ENCODE measurements around the gene ZNF628. TPM values are rescaled to one million over a fixed set of nuclear protein-coding genes. Genes with fewer than 3 reads are reported as not detected.

Gene ZNF628
- total RNA-seq, 1 donor from 2014 or later, result 12.7 TPM

DNA sequence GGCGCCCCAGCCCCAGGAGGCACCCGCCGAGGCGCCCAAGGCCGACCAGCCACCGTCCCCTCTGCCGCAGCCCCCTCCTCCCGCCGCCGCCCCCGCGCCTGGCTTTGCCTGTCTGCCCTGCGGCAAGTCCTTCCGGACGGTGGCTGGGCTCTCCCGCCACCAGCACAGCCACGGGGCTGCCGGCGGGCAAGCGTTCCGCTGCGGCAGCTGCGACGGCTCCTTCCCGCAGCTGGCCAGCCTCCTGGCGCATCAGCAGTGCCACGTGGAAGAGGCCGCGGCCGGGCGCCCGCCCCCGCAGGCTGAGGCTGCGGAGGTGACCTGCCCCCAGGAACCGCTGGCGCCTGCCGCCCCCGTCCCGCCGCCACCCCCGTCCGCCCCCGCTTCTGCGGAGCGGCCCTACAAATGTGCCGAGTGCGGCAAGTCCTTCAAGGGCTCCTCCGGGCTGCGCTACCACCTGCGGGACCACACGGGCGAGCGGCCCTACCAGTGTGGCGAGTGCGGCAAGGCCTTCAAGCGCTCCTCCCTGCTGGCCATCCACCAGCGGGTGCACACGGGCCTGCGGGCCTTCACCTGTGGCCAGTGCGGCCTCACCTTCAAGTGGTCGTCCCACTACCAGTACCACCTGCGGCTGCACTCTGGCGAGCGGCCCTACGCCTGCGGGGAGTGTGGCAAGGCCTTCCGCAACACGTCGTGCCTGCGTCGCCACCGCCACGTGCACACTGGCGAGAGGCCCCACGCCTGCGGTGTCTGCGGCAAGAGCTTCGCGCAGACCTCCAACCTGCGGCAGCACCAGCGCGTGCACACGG, 5.9 kb downstream of the ZNF628 start:
- Mint-ChIP-seq H3K36me3 (ENCODE audit: low read depth) (peaks cover 10% of the 10 kb centered on the region), H3K4me1 (peaks cover 33% of the 10 kb centered on the region), H3K4me3 (no peak overlapping the region), H3K9me3 (no peaks in the 10 kb centered on the region), H3K27ac (no peak overlapping the region), H3K27me3 (no peaks in the 10 kb centered on the region)
- ChIA-PET POLR2A (interaction anchor here (0.5 to 0.6 kb wide), 2 partner anchors 42 to 142 kb away, joined by 5 to 7 read pairs; partner anchors contain the start of gene ZNF784), CTCF (interaction anchor here (4.3 kb wide), 1 partner anchor 22 kb away, joined by 20 read pairs; no protein-coding TSS in a partner anchor)
- no peak for ATAC-seq (ENCODE audit: low read depth)
- no peak for DNase-seq
- intact Hi-C loops (cut with micrococcal nuclease), result no loop called here
- TF ChIP-seq, protein P1, sequence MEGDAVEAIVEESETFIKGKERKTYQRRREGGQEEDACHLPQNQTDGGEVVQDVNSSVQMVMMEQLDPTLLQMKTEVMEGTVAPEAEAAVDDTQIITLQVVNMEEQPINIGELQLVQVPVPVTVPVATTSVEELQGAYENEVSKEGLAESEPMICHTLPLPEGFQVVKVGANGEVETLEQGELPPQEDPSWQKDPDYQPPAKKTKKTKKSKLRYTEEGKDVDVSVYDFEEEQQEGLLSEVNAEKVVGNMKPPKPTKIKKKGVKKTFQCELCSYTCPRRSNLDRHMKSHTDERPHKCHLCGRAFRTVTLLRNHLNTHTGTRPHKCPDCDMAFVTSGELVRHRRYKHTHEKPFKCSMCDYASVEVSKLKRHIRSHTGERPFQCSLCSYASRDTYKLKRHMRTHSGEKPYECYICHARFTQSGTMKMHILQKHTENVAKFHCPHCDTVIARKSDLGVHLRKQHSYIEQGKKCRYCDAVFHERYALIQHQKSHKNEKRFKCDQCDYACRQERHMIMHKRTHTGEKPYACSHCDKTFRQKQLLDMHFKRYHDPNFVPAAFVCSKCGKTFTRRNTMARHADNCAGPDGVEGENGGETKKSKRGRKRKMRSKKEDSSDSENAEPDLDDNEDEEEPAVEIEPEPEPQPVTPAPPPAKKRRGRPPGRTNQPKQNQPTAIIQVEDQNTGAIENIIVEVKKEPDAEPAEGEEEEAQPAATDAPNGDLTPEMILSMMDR (IDR thresholded peaks at IDR 0.05), result no peak

DNA sequence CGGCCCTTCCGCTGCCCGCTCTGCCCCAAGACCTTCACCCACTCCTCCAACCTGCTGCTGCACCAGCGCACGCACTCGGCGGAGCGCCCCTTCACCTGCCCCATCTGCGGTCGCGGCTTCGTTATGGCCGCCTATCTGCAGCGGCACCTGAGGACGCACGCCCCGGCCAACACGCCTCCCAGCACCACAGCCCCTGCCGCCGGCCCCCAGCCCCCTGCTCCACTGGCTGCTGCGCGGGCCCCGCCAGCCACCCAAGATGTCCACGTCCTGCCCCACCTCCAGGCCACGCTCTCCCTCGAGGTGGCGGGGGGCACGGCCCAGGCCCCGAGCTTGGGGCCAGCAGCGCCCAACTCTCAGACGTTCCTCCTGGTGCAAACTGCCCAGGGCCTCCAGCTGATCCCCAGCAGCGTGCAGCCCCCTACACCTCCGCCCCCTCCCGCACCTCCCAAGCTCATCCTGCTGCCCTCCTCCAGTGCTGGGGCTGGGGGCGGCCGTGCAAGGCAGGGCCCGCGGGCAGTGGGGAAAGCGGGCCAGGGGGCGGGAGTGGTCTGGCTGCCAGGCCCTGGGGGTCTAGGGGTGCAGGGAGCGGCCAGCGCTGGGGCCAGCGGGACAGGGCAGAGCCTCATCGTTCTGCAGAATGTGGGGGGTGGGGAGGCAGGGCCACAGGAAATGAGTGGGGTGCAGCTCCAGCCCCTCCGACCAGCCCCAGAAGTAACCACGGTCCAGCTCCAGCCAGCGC, 6.7 kb downstream of the ZNF628 start:
- no peak for ATAC-seq (ENCODE audit: low read depth)
- no peak overlapping the region for H3K4me3 Mint-ChIP-seq
- intact Hi-C loops (cut with micrococcal nuclease), result no loop called here
- peaks cover 10% of the 10 kb centered on the region for H3K36me3 Mint-ChIP-seq (ENCODE audit: low read depth)
- peaks cover 27% of the 10 kb centered on the region for H3K4me1 Mint-ChIP-seq
- TF ChIP-seq, protein P1 (IDR thresholded peaks at IDR 0.05), result no peak
- H3K27ac Mint-ChIP-seq, result no peak overlapping the region
- no peaks in the 10 kb centered on the region for H3K27me3 Mint-ChIP-seq
- POLR2A ChIA-PET, result interaction anchor here (0.5 to 0.6 kb wide), 2 partner anchors 41 to 141 kb away, joined by 5 to 7 read pairs; partner anchors contain the start of gene ZNF784
- H3K9me3 Mint-ChIP-seq, result no peaks in the 10 kb centered on the region
- DNase-seq, result no peak
- CTCF ChIA-PET, result interaction anchor here (4.3 kb wide), 1 partner anchor 21 kb away, joined by 20 read pairs; no protein-coding TSS in a partner anchor

DNA sequence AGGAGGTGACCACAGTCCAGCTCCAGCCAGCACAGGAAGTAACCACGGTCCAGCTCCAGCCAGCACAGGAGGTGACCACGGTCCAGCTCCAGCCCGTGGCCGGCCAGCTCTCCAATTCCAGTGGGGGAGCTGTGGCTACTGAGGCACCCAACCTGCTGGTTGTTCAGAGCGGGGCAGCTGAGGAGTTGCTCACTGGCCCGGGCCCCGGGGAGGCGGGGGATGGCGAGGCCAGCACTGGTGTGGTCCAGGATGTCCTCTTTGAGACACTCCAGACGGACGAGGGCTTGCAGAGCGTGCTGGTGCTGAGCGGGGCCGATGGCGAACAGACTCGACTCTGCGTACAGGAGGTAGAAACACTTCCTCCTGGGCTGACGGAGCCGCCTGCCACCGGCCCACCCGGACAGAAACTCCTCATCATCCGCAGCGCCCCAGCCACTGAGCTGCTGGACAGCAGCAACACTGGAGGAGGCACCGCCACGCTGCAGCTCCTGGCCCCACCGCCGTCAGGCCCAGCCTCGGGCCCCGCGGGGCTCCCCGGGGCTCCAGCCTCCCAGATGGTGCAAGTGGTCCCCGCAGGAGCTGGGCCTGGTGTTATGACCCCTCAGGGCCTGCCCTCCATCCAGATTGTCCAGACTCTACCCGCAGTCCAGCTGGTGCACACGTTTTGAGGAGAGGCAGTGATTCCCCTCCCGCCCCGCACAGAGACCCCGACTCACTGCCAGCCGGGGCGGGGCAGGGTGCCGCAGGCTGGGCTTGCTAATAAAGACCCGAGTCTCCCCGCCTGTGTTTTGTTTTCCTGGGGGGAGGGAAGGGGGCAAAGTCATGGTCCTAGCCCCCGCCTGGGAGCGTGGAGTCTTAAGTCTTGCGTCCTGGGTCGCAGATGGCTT, 7.5 kb downstream of the ZNF628 start:
- Mint-ChIP-seq H3K27ac (no peak overlapping the region), H3K4me3 (peak overlapping the region; percentile 82), H3K27me3 (no peaks in the 10 kb centered on the region), H3K4me1 (peaks cover 21% of the 10 kb centered on the region), H3K36me3 (ENCODE audit: low read depth) (peaks cover 10% of the 10 kb centered on the region), H3K9me3 (no peaks in the 10 kb centered on the region)
- ChIA-PET CTCF (interaction anchor here (0.8 to 4.3 kb wide), 2 partner anchors 20 to 342 kb away, joined by 3 to 20 read pairs; no protein-coding TSS in a partner anchor), POLR2A (interaction anchor here (0.9 to 4.1 kb wide), 5 partner anchors 7 to 230 kb away, joined by 3 to 42 read pairs (median 3); partner anchors contain the start of genes ISOC2, ZNF628 and ZNF865)
- TF ChIP-seq, protein P1 (IDR thresholded peaks at IDR 0.05), result no peak
- ATAC-seq (ENCODE audit: low read depth) (no peak), DNase-seq (no peak)
- intact Hi-C loops (cut with micrococcal nuclease), result loop anchor here (2.0 kb wide), 1 partner anchor 19 kb away; no protein-coding TSS in a partner anchor

DNA sequence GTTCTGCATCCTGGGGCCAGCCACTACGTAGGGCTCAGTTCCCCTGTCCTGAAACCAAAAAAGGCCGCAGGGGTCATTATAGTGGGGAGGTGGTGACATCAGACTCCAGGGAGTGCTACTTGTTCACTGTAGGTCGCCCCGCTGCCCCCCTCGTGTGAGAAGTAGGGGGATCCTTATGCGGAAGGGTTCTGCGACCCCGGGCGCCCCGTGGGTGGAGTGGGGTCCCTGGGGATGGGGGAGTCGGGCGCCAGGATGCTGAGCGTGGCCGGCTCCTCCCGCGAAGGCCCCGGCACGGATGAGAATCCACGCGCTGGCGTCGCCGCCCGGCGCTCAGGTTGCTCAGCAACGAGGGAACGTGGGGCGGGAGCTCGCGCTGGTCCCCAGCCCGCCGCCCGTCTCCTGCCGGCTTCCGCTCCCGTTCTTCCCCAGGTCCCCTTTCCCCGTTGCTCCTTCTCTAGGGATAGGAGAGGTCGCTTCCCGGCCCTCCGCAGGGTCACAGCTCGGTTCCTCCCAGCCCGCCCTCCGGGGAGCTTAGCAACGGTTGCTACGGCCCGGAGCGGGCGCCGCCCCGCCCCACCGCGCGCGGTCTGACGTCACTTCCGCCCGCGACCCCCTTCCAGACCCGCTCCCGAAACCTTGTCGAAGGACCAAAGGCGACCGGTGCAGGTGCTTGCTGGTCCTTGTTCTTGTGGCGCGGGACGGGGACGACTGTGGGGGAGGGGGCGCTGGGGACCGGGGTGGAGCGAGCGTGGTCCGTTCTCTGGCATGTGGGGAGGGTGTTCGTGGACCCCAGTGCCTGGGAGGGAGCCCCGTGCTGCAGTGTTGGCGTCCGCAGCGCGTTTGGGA, 8.4 kb downstream of the ZNF628 start, which contains the start of gene NAT14:
NAT14 (plus strand) TSS at position 596 of the 846 bp plus-strand sequence. CDS start 521 bp downstream, outside the sequence.
- no peaks in the 10 kb centered on the region for H3K27me3 Mint-ChIP-seq
- intact Hi-C loops (cut with micrococcal nuclease), result loop anchor here (1.0 to 2.0 kb wide), 2 partner anchors 9 to 18 kb away; partner anchors contain the start of gene ZNF628
- ATAC-seq (ENCODE audit: low read depth), result peak; percentile 70
- peaks cover 16% of the 10 kb centered on the region for H3K4me1 Mint-ChIP-seq
- DNase-seq, result peak; percentile 77
- CTCF ChIA-PET, result interaction anchor here (0.8 to 4.3 kb wide), 2 partner anchors 19 to 343 kb away, joined by 3 to 20 read pairs; no protein-coding TSS in a partner anchor
- H3K9me3 Mint-ChIP-seq, result no peaks in the 10 kb centered on the region
- peak within 1 kb of the TSS; percentile 75 for H3K27ac Mint-ChIP-seq
- TF ChIP-seq, protein P1 (IDR thresholded peaks at IDR 0.05), result no peak
- H3K36me3 Mint-ChIP-seq (ENCODE audit: low read depth), result peaks cover 9% of the 10 kb centered on the region
- POLR2A ChIA-PET, result interaction anchor here (0.5 to 4.1 kb wide), 8 partner anchors 8 to 231 kb away, joined by 3 to 42 read pairs (median 3); partner anchors contain the start of genes ISOC2, UBE2S, ZNF628 and ZNF784
- H3K4me3 Mint-ChIP-seq, result peak within 1 kb of the TSS; percentile 82

Data from activated B cell treated with CpG ODN at 0.5 μM for 24 hours (primary cell).